Mesendoderm (in vitro differentiated cells): ENCODE measurements around the gene PTH1R.

Experiments used
- DNase-seq: peaks from one replicate; pipeline ENCODE4 v3.0.0; 2013
- H2AK5ac ChIP-seq: 2 replicates; pipeline ENCODE4 v1.6.1; 2013; ENCODE audit warnings: low read length, inconsistent platforms
- H2BK120ac ChIP-seq: 2 replicates; pipeline ENCODE4 v1.6.1; 2013; ENCODE audit warnings: low read depth, mild to moderate bottlenecking, low read length, moderate library complexity, mixed read lengths
- H2BK15ac ChIP-seq: replicated peaks from 2 replicates; pipeline ENCODE4 v1.6.1; 2013; ENCODE audit warnings: low read depth, mild to moderate bottlenecking, moderate library complexity
- H2BK5ac ChIP-seq: 2 replicates; pipeline ENCODE4 v1.6.1; 2013; ENCODE audit warnings: low read length, inconsistent platforms
- H3K18ac ChIP-seq: 2 replicates; pipeline ENCODE4 v1.6.1; 2013; ENCODE audit warnings: mild to moderate bottlenecking, low read length, mixed read lengths
- H3K23ac ChIP-seq: one replicate; pipeline ENCODE4 v1.6.1; 2013; ENCODE audit warnings: low read length
- H3K27ac ChIP-seq: 2 replicates; pipeline ENCODE4 v1.5.1; 2013; ENCODE audit warnings: low read depth, mild to moderate bottlenecking, inconsistent platforms, low read length, moderate library complexity
- H3K27me3 ChIP-seq: 2 replicates; pipeline ENCODE4 v1.6.1; 2013; ENCODE audit warnings: low read length, control low read depth, mild to moderate bottlenecking, inconsistent platforms; ENCODE audit not compliant: insufficient read depth, poor library complexity
- H3K36me3 ChIP-seq: 2 replicates; pipeline ENCODE4 v1.6.1; 2013; ENCODE audit warnings: low read length, inconsistent platforms; ENCODE audit not compliant: control insufficient read depth, insufficient read depth
- H3K4ac ChIP-seq: one replicate; pipeline ENCODE4 v1.6.1; 2013; ENCODE audit warnings: low read depth, mild to moderate bottlenecking, low read length, moderate library complexity
- H3K4me1 ChIP-seq: 2 replicates; pipeline ENCODE4 v1.6.1; 2013; ENCODE audit warnings: low read depth, low read length, inconsistent platforms; ENCODE audit not compliant: control insufficient read depth
- H3K4me2 ChIP-seq: 2 replicates; pipeline ENCODE4 v1.6.1; 2013; ENCODE audit warnings: low read length
- H3K4me3 ChIP-seq: 2 replicates; pipeline ENCODE4 v1.5.1; 2013; ENCODE audit warnings: mild to moderate bottlenecking, low read length
- H3K56ac ChIP-seq: one replicate; pipeline ENCODE4 v1.6.1; 2013; ENCODE audit warnings: low read length
- H3K79me1 ChIP-seq: 2 replicates; pipeline ENCODE4 v1.6.1; 2013; ENCODE audit warnings: low read length, inconsistent platforms
- H3K79me2 ChIP-seq: 2 replicates; pipeline ENCODE4 v1.6.1; 2013; ENCODE audit warnings: mild to moderate bottlenecking, low read length; ENCODE audit not compliant: control insufficient read depth, insufficient read depth
- H3K9ac ChIP-seq: 2 replicates; pipeline ENCODE4 v1.6.1; 2013; ENCODE audit warnings: low read length, inconsistent platforms
- H4K5ac ChIP-seq: one replicate; pipeline ENCODE4 v1.6.1; 2013; ENCODE audit warnings: low read length
- H4K8ac ChIP-seq: one replicate; pipeline ENCODE4 v1.6.1; 2013; ENCODE audit warnings: low read depth, mild to moderate bottlenecking, control low read depth, low read length, moderate library complexity
- WGBS: extraction: QIAGEN DNeasy Blood & Tissue Kit; methylation state at CpG from one replicate; pipeline ENCODE4 v1.1.7; 2013; ENCODE audit warnings: low lambda C conversion rate, missing lambda C conversion rate; ENCODE audit not compliant: insufficient coverage; ENCODE audit errors: extremely low coverage; 5-methylcytosine and 5-hydroxymethylcytosine counted together

Gene PTH1R

DNA sequence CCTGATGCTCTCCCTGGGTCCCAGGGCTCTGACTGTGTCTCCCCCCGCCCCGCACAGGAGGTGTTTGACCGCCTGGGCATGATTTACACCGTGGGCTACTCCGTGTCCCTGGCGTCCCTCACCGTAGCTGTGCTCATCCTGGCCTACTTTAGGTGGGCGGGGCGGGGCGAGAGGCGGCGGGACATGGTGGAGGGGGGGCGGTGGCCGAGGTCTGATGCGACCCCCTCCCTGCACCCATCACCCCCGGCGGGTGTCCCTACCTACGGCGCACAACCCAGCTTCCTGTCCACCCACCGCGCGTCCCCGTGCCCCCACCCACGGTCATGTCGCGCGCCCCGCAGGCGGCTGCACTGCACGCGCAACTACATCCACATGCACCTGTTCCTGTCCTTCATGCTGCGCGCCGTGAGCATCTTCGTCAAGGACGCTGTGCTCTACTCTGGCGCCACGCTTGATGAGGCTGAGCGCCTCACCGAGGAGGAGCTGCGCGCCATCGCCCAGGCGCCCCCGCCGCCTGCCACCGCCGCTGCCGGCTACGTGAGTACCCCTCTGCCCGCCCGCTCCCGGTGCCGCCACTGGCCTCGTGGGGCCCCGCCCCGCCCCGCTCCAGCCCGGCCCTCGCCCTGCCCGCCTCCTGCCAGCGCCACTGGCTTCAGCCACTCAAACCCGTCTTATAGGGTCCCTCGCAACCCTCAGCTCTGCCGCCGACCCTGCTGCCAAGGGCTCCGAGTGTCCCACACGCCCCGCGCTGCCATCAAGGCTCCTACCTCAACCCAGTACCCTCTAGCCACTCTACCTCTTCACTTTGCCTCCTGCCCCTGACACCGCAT lies 21.0 kb downstream of the PTH1R start:
- Histone ChIP-seq H3K9ac (no peak overlapping the region), H3K79me2 (no peaks in the 10 kb centered on the region), H3K56ac (no peak overlapping the region), H3K4me1 (no peaks in the 10 kb centered on the region), H4K5ac (no peak overlapping the region), H3K4ac (no peak overlapping the region), H3K36me3 (no peaks in the 10 kb centered on the region), H3K27ac (no peak overlapping the region), H3K79me1 (no peaks in the 10 kb centered on the region), H2BK120ac (no peak overlapping the region), H2AK5ac (no peak overlapping the region), H3K4me3 (no peak overlapping the region), H3K27me3 (no peaks in the 10 kb centered on the region), H3K18ac (no peak overlapping the region), H3K23ac (no peak overlapping the region), H2BK15ac (no peak overlapping the region), H4K8ac (no peak overlapping the region), H3K4me2 (no peak overlapping the region), H2BK5ac (no peak overlapping the region)
- DNase-seq = no peak
- WGBS = no CpG with 5 or more reads among the region's 71 CpGs

- WGBS = no CpG with 5 or more reads among the region's 22 CpGs
- Histone ChIP-seq H3K79me1 (no peaks in the 10 kb centered on the region), H3K4me1 (no peaks in the 10 kb centered on the region), H2AK5ac (no peak overlapping the region), H3K18ac (no peak overlapping the region), H4K5ac (no peak overlapping the region), H3K56ac (no peak overlapping the region), H3K79me2 (no peaks in the 10 kb centered on the region), H3K27me3 (no peaks in the 10 kb centered on the region), H3K36me3 (no peaks in the 10 kb centered on the region), H4K8ac (no peak overlapping the region), H2BK5ac (no peak overlapping the region), H2BK15ac (no peak overlapping the region), H3K4ac (no peak overlapping the region), H2BK120ac (no peak overlapping the region), H3K4me3 (no peak overlapping the region), H3K27ac (no peak overlapping the region), H3K9ac (no peak overlapping the region), H3K23ac (no peak overlapping the region), H3K4me2 (no peak overlapping the region)
- no peak for DNase-seq
These were observed 21.9 kb downstream of the PTH1R start for GRCh38 chr3:46899151-46900006.

GRCh38 chr3:46900007-46900292 lies 22.4 kb downstream of the PTH1R start:
- Histone ChIP-seq H2BK120ac (no peak overlapping the region), H3K79me2 (no peaks in the 10 kb centered on the region), H3K4me3 (no peak overlapping the region), H4K8ac (no peak overlapping the region), H4K5ac (no peak overlapping the region), H2AK5ac (no peak overlapping the region), H3K18ac (no peak overlapping the region), H2BK5ac (no peak overlapping the region), H3K4ac (no peak overlapping the region), H3K56ac (no peak overlapping the region), H2BK15ac (no peak overlapping the region), H3K27me3 (no peaks in the 10 kb centered on the region), H3K4me1 (no peaks in the 10 kb centered on the region), H3K23ac (no peak overlapping the region), H3K9ac (no peak overlapping the region), H3K36me3 (no peaks in the 10 kb centered on the region), H3K27ac (no peak overlapping the region), H3K4me2 (no peak overlapping the region), H3K79me1 (no peaks in the 10 kb centered on the region)
- no peak for DNase-seq
- no CpG with 5 or more reads among the region's 5 CpGs for WGBS

DNA sequence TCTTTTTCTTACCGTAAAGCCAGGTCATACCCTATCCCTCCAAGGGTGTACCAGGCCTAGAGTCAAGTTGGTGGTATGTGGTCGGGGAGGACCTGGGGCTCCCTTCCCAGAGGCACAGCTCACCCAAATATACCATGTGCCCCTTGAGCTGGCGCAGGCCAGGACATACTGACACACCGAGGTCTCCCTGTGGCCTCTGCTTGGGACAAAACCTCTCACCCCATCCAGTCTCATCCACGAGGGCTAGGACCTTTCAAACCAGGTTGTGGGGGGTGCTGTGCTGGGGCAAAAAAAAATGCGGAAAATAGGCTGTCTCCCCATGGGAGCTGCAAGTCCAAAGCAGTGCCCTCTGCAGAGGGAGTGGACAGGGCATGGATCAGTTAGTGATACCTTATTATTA lies 22.8 kb downstream of the PTH1R start:
- no peak overlapping the region for H3K4ac ChIP-seq
- H3K4me1 ChIP-seq = no peaks in the 10 kb centered on the region
- no peak overlapping the region for H2AK5ac ChIP-seq
- no peak overlapping the region for H3K27ac ChIP-seq
- no peaks in the 10 kb centered on the region for H3K36me3 ChIP-seq
- no peak overlapping the region for H4K8ac ChIP-seq
- H3K4me2 ChIP-seq = no peak overlapping the region
- no peak overlapping the region for H2BK5ac ChIP-seq
- no peak overlapping the region for H3K9ac ChIP-seq
- H3K27me3 ChIP-seq = no peaks in the 10 kb centered on the region
- H3K23ac ChIP-seq = no peak overlapping the region
- no CpG with 5 or more reads among the region's 6 CpGs for WGBS
- H3K79me2 ChIP-seq = no peaks in the 10 kb centered on the region
- no peak for DNase-seq
- no peak overlapping the region for H2BK15ac ChIP-seq
- no peak overlapping the region for H3K18ac ChIP-seq
- no peak overlapping the region for H4K5ac ChIP-seq
- H3K56ac ChIP-seq = no peak overlapping the region
- no peak overlapping the region for H2BK120ac ChIP-seq
- no peak overlapping the region for H3K4me3 ChIP-seq
- no peaks in the 10 kb centered on the region for H3K79me1 ChIP-seq

GRCh38 chr3:46901061-46901460 lies 23.5 kb downstream of the PTH1R start:
- H3K27ac ChIP-seq = no peak overlapping the region
- H2BK5ac ChIP-seq = no peak overlapping the region
- H3K56ac ChIP-seq = no peak overlapping the region
- no peak overlapping the region for H3K4me2 ChIP-seq
- no peaks in the 10 kb centered on the region for H3K79me2 ChIP-seq
- no peak overlapping the region for H4K5ac ChIP-seq
- H2AK5ac ChIP-seq = no peak overlapping the region
- H3K27me3 ChIP-seq = no peaks in the 10 kb centered on the region
- H3K79me1 ChIP-seq = no peaks in the 10 kb centered on the region
- H3K36me3 ChIP-seq = no peaks in the 10 kb centered on the region
- H2BK120ac ChIP-seq = no peak overlapping the region
- H3K18ac ChIP-seq = no peak overlapping the region
- H4K8ac ChIP-seq = no peak overlapping the region
- no peaks in the 10 kb centered on the region for H3K4me1 ChIP-seq
- no peak overlapping the region for H3K4ac ChIP-seq
- H3K9ac ChIP-seq = no peak overlapping the region
- no peak for DNase-seq
- no peak overlapping the region for H3K4me3 ChIP-seq
- whole genome bisulfite sequencing = no CpG with 5 or more reads among the region's 3 CpGs
- H2BK15ac ChIP-seq = no peak overlapping the region
- H3K23ac ChIP-seq = no peak overlapping the region
